Measurements from ENCODE around the gene PPM1L.
A peak's percentile ranks its signal among the peaks of the same experiment; 100 is the strongest.

The PPM1L gene

DNA sequence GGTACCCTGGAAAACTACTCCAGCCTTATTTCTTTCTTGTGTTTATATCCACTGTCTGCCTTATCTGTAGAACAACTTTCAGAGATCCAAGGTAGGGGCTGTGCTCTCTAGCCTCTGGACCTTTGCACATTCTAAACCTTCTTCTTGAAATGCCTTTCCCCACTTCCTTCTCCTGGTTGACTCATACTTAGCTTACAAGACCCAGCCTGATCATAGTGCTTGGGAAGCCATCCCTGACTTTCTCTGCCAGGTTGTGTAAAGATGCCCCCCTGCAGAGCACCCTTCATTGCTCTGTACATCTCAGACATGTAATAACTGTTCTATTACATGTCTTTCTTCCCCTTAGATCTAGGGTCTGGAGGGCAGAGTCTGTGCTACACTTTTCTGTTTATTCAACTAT is 50.1 kb downstream of the PPM1L start:
- TF ChIP-seq, protein P1, sequence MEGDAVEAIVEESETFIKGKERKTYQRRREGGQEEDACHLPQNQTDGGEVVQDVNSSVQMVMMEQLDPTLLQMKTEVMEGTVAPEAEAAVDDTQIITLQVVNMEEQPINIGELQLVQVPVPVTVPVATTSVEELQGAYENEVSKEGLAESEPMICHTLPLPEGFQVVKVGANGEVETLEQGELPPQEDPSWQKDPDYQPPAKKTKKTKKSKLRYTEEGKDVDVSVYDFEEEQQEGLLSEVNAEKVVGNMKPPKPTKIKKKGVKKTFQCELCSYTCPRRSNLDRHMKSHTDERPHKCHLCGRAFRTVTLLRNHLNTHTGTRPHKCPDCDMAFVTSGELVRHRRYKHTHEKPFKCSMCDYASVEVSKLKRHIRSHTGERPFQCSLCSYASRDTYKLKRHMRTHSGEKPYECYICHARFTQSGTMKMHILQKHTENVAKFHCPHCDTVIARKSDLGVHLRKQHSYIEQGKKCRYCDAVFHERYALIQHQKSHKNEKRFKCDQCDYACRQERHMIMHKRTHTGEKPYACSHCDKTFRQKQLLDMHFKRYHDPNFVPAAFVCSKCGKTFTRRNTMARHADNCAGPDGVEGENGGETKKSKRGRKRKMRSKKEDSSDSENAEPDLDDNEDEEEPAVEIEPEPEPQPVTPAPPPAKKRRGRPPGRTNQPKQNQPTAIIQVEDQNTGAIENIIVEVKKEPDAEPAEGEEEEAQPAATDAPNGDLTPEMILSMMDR (IDR thresholded peaks at IDR 0.05; ENCODE audit: low read depth, low read length), result no peak
- DNase-seq (ENCODE audit: extremely low read depth, low read depth), result no peak

DNA sequence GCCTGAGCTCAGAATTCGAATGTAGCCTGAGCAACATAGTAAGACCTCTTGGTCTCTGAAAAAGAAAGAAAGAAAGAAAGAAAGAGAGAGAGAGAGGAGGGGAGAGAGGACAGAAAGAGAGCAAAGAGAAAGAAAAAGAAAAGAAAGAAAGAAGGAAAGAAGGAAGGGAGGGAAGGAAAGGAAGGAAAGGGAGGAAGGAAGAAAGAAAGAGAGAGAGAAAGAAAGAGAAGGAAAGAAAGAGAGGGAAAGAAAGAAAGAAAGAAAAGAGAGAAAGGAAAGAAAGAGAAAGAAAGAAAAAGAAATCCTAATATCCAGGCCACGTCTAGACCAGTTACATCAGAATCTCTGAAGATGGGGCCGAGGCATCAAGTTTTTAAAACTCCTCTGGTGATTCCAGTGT is 50.7 kb downstream of the PPM1L start:
- DNase-seq (ENCODE audit: extremely low read depth, low read depth), result no peak
- TF ChIP-seq, protein P1 (IDR thresholded peaks at IDR 0.05; ENCODE audit: low read depth, low read length), result no peak

DNA sequence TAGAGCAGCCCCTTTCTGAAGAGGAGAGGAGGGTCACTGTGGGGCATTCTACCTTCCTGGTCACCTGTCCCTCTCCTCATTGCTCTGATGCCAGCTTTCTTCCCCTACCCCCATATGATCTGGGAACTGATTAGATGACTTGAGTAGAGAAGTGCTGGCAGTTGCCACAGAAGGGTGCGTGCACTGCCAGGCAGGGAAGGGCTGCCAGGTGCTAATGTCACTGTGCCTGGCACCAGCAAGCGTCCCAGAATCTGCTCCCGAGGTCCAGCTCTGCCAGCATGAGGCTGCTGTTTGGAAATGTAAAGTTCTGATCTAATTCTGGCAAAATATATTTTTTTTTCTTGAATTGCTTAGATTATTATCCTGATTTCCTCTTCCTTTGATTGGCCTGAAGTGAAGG is 52.8 kb downstream of the PPM1L start:
- DNase-seq (ENCODE audit: extremely low read depth, low read depth), result no peak
- TF ChIP-seq, protein P1 (IDR thresholded peaks at IDR 0.05; ENCODE audit: low read depth, low read length), result no peak

DNA sequence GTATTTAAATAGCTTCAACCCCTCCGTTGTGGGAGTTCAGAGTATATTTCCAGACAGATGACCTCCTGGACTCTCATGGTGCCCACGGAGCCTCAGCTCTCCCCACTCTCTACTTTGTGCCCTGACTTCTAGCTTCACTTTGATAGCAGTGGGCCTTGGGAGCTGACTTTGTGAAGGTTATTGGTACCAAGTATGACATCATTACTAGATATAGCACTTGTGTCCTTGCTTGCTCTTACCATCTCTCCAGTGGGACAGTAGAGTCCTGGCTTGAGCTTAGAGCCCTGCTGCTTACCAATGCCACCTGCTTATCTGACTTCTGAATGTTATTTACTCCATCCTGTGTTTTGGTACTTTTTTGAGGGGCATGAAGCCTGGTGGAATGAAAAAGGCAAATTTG is 53.4 kb downstream of the PPM1L start:
- no peak for DNase-seq (ENCODE audit: extremely low read depth, low read depth)
- TF ChIP-seq, protein P1 (IDR thresholded peaks at IDR 0.05; ENCODE audit: low read depth, low read length), result no peak

DNA sequence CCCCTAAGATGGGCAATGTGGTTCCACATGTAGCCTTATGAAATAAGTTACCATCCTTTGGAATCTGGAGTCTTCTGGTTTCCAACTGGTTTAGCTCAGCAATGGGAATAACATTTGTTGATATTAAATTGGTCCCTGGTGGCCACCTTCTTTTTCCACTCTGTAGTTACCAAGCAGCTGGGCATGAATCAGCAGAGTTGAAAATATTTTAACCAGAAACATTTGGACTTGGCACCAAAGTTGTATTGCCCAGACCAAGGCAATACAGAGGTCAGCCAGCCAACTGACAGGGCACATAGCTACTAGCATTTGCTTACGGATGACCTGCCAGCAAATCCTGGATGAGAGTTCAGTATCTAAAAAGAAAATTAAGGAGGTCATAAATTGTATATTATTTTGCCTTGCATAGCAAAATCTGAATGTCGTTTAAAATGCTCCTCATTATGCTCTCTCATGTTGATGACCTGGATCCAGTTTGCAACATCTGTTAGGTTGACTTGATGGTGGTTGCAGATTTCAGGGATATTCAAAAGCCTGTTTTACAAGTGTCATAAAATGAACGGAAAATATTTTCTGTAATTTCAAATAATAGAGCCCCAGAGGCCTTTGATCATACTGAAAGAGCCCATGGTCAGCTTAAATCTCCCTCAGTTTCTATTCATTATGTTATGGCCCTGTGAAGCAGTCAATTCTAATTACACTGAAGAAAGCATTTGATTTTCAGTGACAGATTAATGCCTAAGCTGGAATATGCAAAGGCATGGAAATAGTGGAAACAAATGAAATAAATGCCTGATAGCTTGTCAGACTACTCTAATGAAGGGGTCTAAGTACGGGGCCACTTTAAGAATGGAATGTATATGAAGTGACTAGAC is 54.6 kb downstream of the PPM1L start:
- peak; percentile 16 for DNase-seq (ENCODE audit: extremely low read depth, low read depth)
- TF ChIP-seq, protein P1 (IDR thresholded peaks at IDR 0.05; ENCODE audit: low read depth, low read length), result no peak

DNA sequence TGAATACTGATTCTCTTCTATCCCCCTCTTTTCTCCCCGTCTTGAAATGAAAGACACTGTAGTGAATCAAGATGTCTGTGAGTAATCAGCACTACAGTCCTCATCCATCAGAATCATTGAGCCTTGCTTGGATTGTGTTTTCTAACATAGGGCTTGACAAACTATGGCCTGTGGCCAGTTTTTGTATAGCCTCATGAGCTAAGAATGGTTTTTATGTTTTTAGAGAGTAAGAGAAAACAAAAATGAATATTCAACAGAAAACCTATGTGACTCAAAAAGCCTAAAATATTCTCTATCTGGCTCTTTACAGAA is 55.2 kb downstream of the PPM1L start:
- TF ChIP-seq, protein P1 (IDR thresholded peaks at IDR 0.05; ENCODE audit: low read depth, low read length), result no peak
- DNase-seq (ENCODE audit: extremely low read depth, low read depth), result no peak

DNA sequence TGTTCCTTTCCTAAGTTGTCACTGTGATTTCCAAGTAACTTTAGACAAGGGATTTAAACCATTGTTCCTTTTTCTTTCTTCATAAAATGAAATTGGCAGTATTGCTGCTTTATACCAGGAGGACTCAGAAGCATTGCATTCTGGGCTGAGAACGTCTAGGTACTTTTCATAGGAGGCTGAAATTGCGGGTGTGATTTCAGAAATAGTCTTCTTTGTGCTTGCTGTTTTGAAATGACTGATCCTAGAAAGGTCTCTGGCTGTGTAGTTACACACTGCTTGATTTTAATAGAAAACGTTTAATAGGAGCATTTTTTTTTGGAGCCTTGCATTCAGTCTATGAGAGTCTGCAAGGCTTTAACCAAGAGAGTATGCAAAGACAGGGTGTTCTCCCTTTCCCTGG is 56.3 kb downstream of the PPM1L start:
- TF ChIP-seq, protein P1 (IDR thresholded peaks at IDR 0.05; ENCODE audit: low read depth, low read length), result no peak
- DNase-seq (ENCODE audit: extremely low read depth, low read depth), result no peak

Data from AG09319 (cell line).